Esophagus muscularis mucosa (tissue), 3 donors: Measurements from ENCODE around the gene ANLN.

ENCODE experiments used
- CTCF ChIP-seq, 3 experiments: fragments of 200-600 bp in 2 of 3; fragments of 450-650 bp in 1 of 3; sonication (generic) in 2 of 3; IDR thresholded peaks; one replicate each; pipeline ENCODE4 v1.5.1; 2017 to 2019; ENCODE audit warnings: antibody characterized with exemption in 3 of 3, mild to moderate bottlenecking in 2 of 3, moderate library complexity in 1 of 3
- POLR2A ChIP-seq: fragments of 450-650 bp; IDR thresholded peaks from one replicate; pipeline ENCODE4 v1.6.1; 2017; ENCODE audit warnings: antibody characterized with exemption, moderate library complexity, mild to moderate bottlenecking, low read depth

GRCh38 chr7:36346260-36346831, 43.3 kb upstream of the ANLN start:
- TF ChIP-seq POLR2A (no peak), CTCF (IDR thresholded peaks at IDR 0.05) (no peak)
